Brain microvascular endothelial cell (primary cell): ENCODE results near the gene LEAP2.

Experiments
- DNase-seq: peaks from one replicate; pipeline ENCODE4 v3.0.0-alpha.2; 2020
- H3K27ac ChIP-seq: fragments of 250-450 bp; sonication (Bioruptor Pico); 2 replicates; pipeline ENCODE4 v1.5.1; 2020; ENCODE audit warnings: mild to moderate bottlenecking, moderate library complexity
- H3K27me3 ChIP-seq: fragments of 250-450 bp; sonication (Bioruptor Pico); replicated peaks from 2 replicates; pipeline ENCODE4 v1.5.1; 2020; ENCODE audit warnings: mild to moderate bottlenecking
- H3K36me3 ChIP-seq: fragments of 250-450 bp; sonication (Bioruptor Pico); replicated peaks from 2 replicates; pipeline ENCODE4 v1.5.1; 2020; ENCODE audit warnings: mild to moderate bottlenecking
- H3K4me3 ChIP-seq: 2 replicates; pipeline ENCODE4 v1.5.1; 2011; ENCODE audit warnings: low read depth, mild to moderate bottlenecking, control low read depth, low read length, moderate library complexity
- in situ Hi-C: cut with HindIII; loops from 2 replicates; pipeline ENCODE4 v1.10.0; 2017; ENCODE audit warnings: low sequenced_read_pairs, low pct_ligation_motif_present
- TF ChIP-seq, protein P1 (sequence below): IDR thresholded peaks from 2 replicates; pipeline ENCODE4 v1.5.1; 2011; ENCODE audit warnings: low read depth, mild to moderate bottlenecking, moderate library complexity, low read length, control low read depth, inconsistent platforms; ENCODE audit errors: missing control alignments

The LEAP2 gene

DNA sequence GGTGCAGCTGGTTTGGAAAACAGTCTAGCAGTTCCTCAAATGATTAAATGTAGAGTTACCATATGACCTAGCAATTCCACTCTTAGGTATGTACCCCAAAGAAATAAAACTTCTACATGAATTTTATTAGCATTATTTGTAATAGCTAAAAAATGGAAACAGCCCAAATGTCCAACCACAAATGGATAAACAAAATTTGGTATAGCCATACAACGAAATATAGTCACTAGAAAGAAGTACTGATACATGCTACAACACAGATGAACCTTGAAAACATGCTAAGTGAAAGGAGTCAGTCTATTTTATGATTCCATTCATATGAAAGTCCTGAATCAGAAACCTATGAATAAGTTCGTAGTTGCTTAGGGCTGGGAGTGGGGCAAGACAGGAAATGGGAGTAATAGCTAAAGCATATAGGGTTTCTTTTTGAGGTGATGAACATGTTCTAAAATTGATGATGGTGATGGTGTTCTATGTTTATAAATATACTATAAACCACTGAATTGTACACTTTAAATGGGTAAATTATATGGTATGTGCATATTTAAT is 13.5 kb upstream of the LEAP2 start:
- in situ Hi-C loops, result no loop called here
- TF ChIP-seq, protein P1, sequence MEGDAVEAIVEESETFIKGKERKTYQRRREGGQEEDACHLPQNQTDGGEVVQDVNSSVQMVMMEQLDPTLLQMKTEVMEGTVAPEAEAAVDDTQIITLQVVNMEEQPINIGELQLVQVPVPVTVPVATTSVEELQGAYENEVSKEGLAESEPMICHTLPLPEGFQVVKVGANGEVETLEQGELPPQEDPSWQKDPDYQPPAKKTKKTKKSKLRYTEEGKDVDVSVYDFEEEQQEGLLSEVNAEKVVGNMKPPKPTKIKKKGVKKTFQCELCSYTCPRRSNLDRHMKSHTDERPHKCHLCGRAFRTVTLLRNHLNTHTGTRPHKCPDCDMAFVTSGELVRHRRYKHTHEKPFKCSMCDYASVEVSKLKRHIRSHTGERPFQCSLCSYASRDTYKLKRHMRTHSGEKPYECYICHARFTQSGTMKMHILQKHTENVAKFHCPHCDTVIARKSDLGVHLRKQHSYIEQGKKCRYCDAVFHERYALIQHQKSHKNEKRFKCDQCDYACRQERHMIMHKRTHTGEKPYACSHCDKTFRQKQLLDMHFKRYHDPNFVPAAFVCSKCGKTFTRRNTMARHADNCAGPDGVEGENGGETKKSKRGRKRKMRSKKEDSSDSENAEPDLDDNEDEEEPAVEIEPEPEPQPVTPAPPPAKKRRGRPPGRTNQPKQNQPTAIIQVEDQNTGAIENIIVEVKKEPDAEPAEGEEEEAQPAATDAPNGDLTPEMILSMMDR, result no peak
- H3K27me3 ChIP-seq, result no peaks in the 10 kb centered on the region
- no peak overlapping the region for H3K4me3 ChIP-seq
- DNase-seq, result no peak
- H3K27ac ChIP-seq, result no peak overlapping the region
- H3K36me3 ChIP-seq, result no peaks in the 10 kb centered on the region

DNA sequence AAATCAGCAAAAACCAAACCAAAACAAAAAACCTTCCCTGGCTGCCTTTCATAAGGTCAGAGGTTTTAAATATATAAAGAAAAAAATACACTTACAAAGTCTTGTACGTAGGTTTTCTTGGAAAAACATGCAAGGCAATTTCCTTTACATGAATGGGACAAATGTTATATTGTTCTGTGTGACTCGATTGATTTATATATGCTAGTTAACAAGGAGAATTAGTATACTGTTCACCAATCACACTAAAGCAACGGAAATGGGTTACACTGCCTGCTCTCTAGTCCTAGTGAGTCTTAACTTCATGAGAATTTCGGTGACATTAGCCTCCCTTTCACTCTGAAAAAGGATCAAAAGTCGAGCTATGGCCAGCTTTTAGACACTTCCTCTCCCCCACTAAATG is 12.7 kb upstream of the LEAP2 start:
- TF ChIP-seq, protein P1, result no peak
- Histone ChIP-seq H3K36me3 (no peaks in the 10 kb centered on the region), H3K27me3 (no peaks in the 10 kb centered on the region), H3K4me3 (no peak overlapping the region), H3K27ac (no peak overlapping the region)
- in situ Hi-C loops, result no loop called here
- DNase-seq, result no peak

DNA sequence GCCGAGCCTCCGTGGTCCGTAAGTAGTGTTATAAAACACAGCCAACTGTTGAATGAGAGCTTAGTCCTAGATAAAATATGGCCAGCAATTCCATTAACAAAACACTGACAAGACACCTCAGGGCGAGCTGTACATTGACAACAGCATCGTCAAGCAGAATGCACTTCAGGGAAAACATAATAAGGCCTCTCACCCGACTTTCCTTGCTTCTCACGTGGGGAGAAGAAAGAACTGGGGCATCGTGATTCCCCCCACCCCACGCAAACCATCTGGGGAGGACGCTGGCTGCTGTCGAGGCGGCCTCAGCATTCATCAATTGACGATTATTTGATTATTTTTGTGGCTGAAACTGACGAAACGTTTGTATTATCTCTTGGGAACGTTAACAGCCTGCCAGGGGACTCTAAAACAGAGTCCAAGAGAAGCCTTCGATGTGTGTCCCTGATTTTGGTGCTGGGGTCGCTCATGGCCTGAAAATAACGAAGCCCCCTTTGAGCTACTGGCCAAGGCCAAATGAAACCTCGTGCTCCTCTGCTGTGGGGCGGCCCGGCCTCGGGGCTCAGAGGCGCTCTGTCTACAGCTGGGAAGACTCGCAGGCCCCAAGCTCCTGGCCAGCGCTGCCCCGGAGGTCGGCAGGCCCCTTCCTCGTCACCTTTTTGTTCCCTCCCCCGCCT is 7.7 kb upstream of the LEAP2 start:
- in situ Hi-C loops, result no loop called here

DNA sequence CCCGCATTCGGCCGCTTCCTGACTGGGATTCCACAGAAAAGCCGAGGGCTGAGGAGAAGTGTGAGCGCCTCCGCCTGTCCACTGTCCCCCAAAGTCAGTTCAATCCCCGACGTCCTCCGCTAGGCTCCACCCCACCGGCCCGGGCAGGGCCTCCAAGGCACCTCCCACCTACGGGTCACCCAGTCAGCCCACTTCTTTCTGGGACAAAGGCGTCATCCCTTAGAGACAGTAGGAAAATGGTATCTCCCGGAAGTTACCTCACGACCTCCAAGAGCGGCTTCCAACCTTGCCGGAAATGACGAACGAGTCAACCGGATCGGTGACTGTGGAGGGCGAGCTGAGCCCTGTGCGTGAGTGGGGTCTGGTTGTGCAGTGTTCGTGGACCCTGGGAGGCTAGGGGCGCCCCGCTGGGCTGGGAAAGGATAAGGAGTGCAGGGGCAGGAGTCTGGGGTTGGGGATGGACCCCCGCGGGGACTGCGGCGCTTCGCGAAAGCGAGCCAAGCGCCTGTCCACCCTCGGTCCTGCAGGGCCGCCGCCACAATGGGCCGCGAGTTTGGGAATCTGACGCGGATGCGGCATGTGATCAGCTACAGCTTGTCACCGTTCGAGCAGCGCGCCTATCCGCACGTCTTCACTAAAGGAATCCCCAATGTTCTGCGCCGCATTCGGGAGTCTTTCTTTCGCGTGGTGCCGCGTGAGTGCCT is 7.0 kb upstream of the LEAP2 start, which contains the start of the genes GDF9 and UQCRQ:
Gene GDF9 (minus strand): TSS at position 128 of the 704 bp plus-strand sequence. CDS start 1,936 bp downstream, outside the sequence.
Gene UQCRQ (plus strand): TSS at position 301 of the 704 bp plus-strand sequence. CDS start 240 bp downstream, at position 541.
- in situ Hi-C loops, result no loop called here
- DNase-seq, result peak; percentile 99

More for the DNA sequence above, 7.7 kb upstream of the LEAP2 start:
- TF ChIP-seq, protein P1, result no peak
- peak overlapping the region; percentile 78 for H3K4me3 ChIP-seq
- peaks cover 23% of the 10 kb centered on the region for H3K36me3 ChIP-seq
- H3K27me3 ChIP-seq, result no peaks in the 10 kb centered on the region
- DNase-seq, result no peak
- peak overlapping the region; percentile 92 for H3K27ac ChIP-seq

DNA sequence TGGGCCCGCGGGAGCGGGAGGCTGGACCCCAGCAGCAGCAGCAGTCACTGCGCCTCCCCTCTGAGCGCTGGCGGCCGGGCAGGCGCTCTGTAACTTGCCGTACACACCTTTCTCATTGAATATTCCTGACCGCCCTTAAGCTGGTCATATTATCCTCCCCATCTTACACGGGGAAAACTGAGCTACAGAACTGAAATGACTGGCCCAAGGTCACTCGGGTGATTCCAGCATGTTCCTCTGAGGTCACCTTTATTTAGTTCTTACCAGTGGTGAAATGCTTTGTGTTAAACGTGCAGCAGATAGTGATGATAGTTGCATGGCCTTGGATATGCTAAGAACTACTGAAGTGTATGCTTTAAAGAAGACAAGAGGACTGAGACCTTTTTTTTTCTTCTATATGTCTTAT is 6.4 kb upstream of the LEAP2 start:
- DNase-seq, result no peak
- H3K36me3 ChIP-seq, result peaks cover 29% of the 10 kb centered on the region
- H3K4me3 ChIP-seq, result peak overlapping the region; percentile 78
- in situ Hi-C loops, result no loop called here
- no peaks in the 10 kb centered on the region for H3K27me3 ChIP-seq
- H3K27ac ChIP-seq, result peak overlapping the region; percentile 92
- TF ChIP-seq, protein P1, result no peak

More for the DNA sequence above, 7.0 kb upstream of the LEAP2 start, which contains the start of the genes GDF9 and UQCRQ:
- H3K4me3 ChIP-seq, result peak within 1 kb of the TSS; percentile 78
- H3K27ac ChIP-seq, result peak within 1 kb of the TSS; percentile 92
- no peaks in the 10 kb centered on the region for H3K27me3 ChIP-seq
- H3K36me3 ChIP-seq, result peaks cover 23% of the 10 kb centered on the region
- TF ChIP-seq, protein P1, result peak; percentile 45
